ENCODE measurements around the gene S100A13.
A peak's percentile ranks its signal among the peaks of the same experiment; 100 is the strongest.
"Not testable (repeated sequence)": the region's sequence is repeated elsewhere in the genome, so short reads cannot be mapped to it uniquely, and the experiment has no call there.

Gene S100A13

DNA sequence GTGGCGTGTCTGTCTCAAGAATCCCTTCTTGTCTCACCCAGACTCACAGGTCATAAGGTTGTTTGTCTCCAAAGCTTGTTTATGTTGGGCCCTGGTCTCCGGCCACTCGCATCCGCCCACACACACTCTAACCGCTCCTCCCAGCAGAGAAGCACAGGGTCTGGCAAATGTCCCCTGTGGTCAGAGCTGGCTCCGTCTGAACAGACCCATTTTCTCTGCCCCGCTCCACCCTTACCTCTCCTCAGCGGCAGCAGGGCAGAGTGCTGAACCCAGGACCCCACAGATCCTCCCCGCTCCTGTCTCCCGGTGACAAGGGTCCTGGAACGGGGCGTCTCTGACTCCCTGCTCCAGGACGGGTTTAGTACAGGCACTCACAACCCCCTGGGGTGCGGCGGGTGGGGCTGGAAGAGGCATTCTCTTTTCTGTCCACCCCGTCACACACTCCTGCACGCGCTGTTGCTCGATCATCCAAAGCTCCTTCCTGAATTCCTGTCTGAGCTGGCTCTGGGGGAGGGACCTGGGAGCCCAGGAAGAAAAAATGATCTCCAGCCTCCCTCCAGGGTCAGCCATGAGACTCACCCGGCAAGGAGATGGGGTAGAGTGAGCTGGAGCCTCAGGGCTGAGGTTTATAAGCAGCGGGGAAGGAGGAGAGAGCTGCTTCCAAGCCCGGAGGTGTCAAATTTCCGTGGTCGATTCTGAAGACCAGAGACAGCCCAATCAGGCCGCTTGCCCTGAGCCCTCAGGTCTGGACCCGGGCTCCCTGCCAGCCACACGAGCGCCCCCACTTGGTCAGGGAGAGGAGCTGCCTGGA is at the start of gene S100A13:
Gene S100A13, minus strand, starts transcription at position 602 of the 811 bp plus-strand sequence. CDS start 1,033 bp downstream, outside the sequence.
- peak within 1 kb of the TSS; percentile 87 for H3K9ac ChIP-seq
- H3K27me3 ChIP-seq, result no peaks in the 10 kb centered on the region
- H3K27ac ChIP-seq, result peak within 1 kb of the TSS; percentile 84
- H3K36me3 ChIP-seq, result peaks cover 8% of the 10 kb centered on the region; the same call in 1 of the 2 replicates
- H4K20me1 ChIP-seq, result no peaks in the 10 kb centered on the region
- H3K4me1 ChIP-seq, result peaks cover 96% of the 10 kb centered on the region
- H3K4me2 ChIP-seq, result peak within 1 kb of the TSS; percentile 99
- no peaks in the 10 kb centered on the region for H3K9me3 ChIP-seq
- H3K4me3 ChIP-seq, result peak within 1 kb of the TSS; percentile 68
- no peak for TF ChIP-seq Cebpa-rat (IDR thresholded peaks at IDR 0.05)

GRCh38 chr1:153673511-153673910 is 46.2 kb upstream of the S100A13 start:
- Histone ChIP-seq H3K4me2 (no peak overlapping the region), H3K27ac (no peak overlapping the region), H3K36me3 (peaks cover 13% of the 10 kb centered on the region), H3K9me3 (no peaks in the 10 kb centered on the region), H3K4me1 (peaks cover 26% of the 10 kb centered on the region), H3K4me3 (no peak overlapping the region), H3K9ac (no peak overlapping the region), H4K20me1 (peaks cover 15% of the 10 kb centered on the region; the same call in 1 of the 2 replicates), H3K27me3 (peaks cover 12% of the 10 kb centered on the region)
- no peak for TF ChIP-seq Cebpa-rat (IDR thresholded peaks at IDR 0.05)

DNA sequence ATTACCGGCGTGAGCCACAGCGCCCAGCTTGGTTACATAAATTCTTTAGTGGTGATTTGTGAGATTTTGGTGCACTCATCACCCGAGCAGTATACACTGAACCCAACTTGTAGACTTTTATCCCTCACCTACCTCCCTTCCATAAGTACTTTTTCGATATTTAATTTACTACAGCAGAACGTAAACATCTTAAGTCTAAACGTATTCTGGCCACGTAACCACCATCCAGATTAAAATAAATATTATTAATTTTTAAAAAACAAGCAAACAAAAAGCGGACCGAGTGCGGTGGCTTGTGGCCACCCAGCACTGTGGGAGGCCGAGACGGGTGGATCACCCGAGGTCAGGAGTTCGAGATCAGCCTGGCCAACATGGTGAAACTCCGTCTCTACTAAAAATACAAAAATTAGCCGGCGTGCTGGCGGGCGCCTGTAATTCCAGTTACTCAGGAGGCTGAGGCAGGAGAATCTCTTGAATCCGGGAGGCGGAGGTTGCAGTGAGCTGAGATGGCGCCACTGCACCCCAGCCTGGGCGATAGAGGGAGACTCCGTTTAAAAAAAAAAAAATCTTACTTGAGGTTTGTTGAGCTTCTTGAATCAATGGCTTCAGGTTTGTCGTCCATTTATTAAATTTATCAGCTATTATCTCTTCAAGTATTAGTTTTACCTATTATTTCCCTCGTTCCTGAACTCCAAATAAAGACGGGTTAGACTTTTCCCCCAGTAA is 44.5 kb upstream of the S100A13 start:
- peak overlapping the region; percentile 86 for H3K4me3 ChIP-seq
- not testable (repeated sequence) for H3K27me3 ChIP-seq

DNA sequence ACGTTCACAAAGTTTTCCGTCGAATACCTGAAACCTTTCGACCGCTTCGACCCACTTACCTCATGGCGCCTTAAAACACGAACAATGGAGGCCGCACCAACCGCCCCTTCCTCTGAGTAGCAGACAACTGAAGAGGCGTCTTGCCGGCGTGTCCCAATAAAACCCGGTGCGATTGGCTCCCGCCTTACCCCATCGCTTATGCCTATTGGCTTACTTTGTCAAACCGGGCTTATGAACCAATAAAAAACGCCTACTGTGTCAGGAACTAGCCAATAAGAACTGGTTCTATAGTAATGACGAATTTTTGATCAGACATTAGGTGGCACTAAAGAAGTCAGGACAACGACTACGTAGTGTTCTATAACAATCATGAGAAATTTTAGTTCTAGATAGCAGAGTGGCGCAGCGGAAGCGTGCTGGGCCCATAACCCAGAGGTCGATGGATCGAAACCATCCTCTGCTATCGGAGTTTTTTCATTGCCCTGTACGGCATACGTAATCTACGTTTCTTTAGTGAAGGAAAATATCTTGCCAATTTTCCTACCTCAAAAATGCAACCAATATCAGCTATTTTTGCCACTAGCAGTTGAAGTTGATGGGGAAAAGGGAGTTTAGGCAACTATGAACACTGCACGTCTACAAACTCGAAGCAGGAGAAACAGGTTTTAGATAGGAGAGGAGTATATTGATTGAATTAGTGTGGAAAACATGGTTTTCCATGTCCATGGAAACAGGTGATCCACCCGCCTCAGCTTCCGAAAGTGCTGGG is 43.7 kb upstream of the S100A13 start, which contains the start of gene ILF2:
Gene ILF2, minus strand, starts transcription at position 135 of the 769 bp plus-strand sequence. Its CDS starts 71 bp downstream, at position 64.
- no peaks in the 10 kb centered on the region for H3K27me3 ChIP-seq
- H3K36me3 ChIP-seq, result peaks cover 38% of the 10 kb centered on the region
- no peaks in the 10 kb centered on the region for H3K9me3 ChIP-seq
- peaks cover 38% of the 10 kb centered on the region for H4K20me1 ChIP-seq
- no peak for TF ChIP-seq Cebpa-rat (IDR thresholded peaks at IDR 0.05)
- peak within 1 kb of the TSS; percentile 97 for H3K9ac ChIP-seq
- peak within 1 kb of the TSS; percentile 86 for H3K4me3 ChIP-seq
- H3K4me2 ChIP-seq, result peak within 1 kb of the TSS; percentile 93
- H3K27ac ChIP-seq, result peak within 1 kb of the TSS; percentile 96
- H3K4me1 ChIP-seq, result peaks cover 22% of the 10 kb centered on the region

More for the DNA sequence above, 44.5 kb upstream of the S100A13 start:
- Histone ChIP-seq H3K27ac (peak overlapping the region; percentile 57), H4K20me1 (peaks cover 31% of the 10 kb centered on the region), H3K4me2 (peak overlapping the region; percentile 73), H3K4me1 (peaks cover 22% of the 10 kb centered on the region), H3K9ac (peak overlapping the region; percentile 74), H3K36me3 (peaks cover 30% of the 10 kb centered on the region)
- not testable (repeated sequence) for H3K9me3 ChIP-seq

DNA sequence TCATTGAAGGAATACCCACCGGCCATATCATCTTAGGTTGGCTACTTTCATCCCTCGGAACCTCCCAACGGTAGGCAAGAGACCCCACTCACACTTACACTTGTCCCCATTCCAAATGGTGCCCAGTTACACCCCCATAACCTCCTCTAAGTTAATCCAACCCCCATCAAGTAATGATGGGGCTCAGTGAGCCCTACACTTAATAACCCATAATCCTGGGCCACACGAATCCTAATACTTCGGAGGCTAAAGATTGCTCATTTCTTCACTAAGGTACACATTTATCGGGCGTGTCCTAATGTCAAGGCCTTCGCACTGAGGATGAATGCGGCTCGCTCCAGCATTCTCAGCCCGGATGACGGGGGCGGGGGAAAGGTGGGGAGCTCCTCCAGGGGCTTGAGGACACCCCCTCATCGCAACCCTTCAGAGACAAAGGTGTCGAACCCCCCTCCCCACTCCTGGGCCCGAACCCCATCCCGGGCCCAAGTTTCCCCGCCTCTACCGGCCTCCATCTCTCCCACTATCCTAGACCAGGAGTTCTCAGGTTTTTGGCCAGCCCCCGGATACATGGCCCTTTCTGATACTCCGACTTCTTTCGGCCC is 43.1 kb upstream of the S100A13 start:
- Histone ChIP-seq H3K9ac (peak overlapping the region; percentile 97), H3K4me2 (peak overlapping the region; percentile 93), H3K27me3 (no peaks in the 10 kb centered on the region), H4K20me1 (peaks cover 45% of the 10 kb centered on the region), H3K4me3 (peak overlapping the region; percentile 86), H3K36me3 (peaks cover 45% of the 10 kb centered on the region), H3K9me3 (no peaks in the 10 kb centered on the region), H3K27ac (peak overlapping the region; percentile 96), H3K4me1 (peaks cover 22% of the 10 kb centered on the region)
- TF ChIP-seq Cebpa-rat (IDR thresholded peaks at IDR 0.05), result no peak

DNA sequence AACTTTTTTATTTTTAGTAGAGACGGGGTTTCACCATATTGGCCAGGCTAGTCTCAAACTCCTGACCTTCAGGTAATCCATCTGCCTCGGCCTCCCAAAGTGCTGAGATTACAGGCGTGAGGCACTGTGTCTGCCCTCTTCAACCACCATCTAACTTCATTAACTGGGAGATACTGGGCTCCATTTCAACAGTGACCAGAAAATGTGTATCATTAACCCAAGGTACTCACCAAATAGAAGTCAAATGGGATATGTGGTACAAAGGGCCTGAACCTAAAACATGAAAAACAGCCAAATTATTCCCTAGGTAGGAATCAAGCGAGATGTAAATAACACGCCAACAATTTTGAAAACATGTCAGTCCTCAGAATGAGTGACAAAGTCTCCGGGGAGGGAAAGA is 42.3 kb upstream of the S100A13 start:
- H3K9me3 ChIP-seq, result no peaks in the 10 kb centered on the region
- H3K27me3 ChIP-seq, result no peaks in the 10 kb centered on the region
- TF ChIP-seq Cebpa-rat (IDR thresholded peaks at IDR 0.05), result no peak
- H3K4me1 ChIP-seq, result peaks cover 22% of the 10 kb centered on the region
- peak overlapping the region; percentile 93 for H3K4me2 ChIP-seq
- peak overlapping the region; percentile 97 for H3K9ac ChIP-seq
- H4K20me1 ChIP-seq, result peaks cover 49% of the 10 kb centered on the region
- H3K4me3 ChIP-seq, result peak overlapping the region; percentile 86
- peaks cover 52% of the 10 kb centered on the region for H3K36me3 ChIP-seq
- peak overlapping the region; percentile 96; the same call in 1 of the 2 replicates for H3K27ac ChIP-seq

DNA sequence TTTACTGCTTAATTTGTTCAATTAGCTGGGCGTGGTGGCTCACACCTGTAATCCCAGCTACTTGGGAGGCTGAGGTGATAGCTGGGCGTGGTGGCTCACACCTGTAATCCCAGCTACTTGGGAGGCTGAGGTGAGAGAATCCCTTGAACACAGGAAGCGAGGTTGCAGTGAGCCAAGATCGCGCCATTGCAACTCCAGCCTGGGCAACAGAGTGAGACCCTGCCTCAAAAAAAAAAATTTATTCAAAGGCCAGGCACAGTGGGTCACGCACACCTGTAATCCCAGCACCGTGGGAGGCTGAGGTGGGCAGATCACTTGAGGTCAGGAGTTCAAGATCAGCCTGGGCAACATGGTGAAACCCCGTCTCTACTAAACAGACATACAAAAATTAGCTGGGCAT is 41.4 kb upstream of the S100A13 start:
- H3K9ac ChIP-seq, result peak overlapping the region; percentile 97; the same call in 1 of the 2 replicates
- H3K9me3 ChIP-seq, H3K27ac ChIP-seq, H3K27me3 ChIP-seq: not testable (repeated sequence)
- H4K20me1 ChIP-seq, result peaks cover 57% of the 10 kb centered on the region
- H3K4me3 ChIP-seq, result peak overlapping the region; percentile 86; the same call in 1 of the 2 replicates
- peak overlapping the region; percentile 93 for H3K4me2 ChIP-seq
- H3K36me3 ChIP-seq, result peaks cover 62% of the 10 kb centered on the region
- peaks cover 22% of the 10 kb centered on the region for H3K4me1 ChIP-seq

GRCh38 chr1:153667439-153667838 is 40.1 kb upstream of the S100A13 start:
- Histone ChIP-seq H3K27ac (no peak overlapping the region), H3K27me3 (no peaks in the 10 kb centered on the region), H3K36me3 (peaks cover 73% of the 10 kb centered on the region), H3K9me3 (no peaks in the 10 kb centered on the region), H4K20me1 (peaks cover 67% of the 10 kb centered on the region), H3K4me3 (no peak overlapping the region), H3K4me2 (peak overlapping the region; percentile 93; the same call in 1 of the 2 replicates), H3K4me1 (peaks cover 22% of the 10 kb centered on the region), H3K9ac (no peak overlapping the region; the same call in 1 of the 2 replicates)
- no peak for TF ChIP-seq Cebpa-rat (IDR thresholded peaks at IDR 0.05)

GRCh38 chr1:153663211-153663610 is 35.9 kb upstream of the S100A13 start:
- H3K4me3 ChIP-seq, result no peak overlapping the region
- H3K4me2 ChIP-seq, result no peak overlapping the region
- peaks cover 85% of the 10 kb centered on the region for H3K36me3 ChIP-seq
- no peak overlapping the region for H3K9ac ChIP-seq
- no peaks in the 10 kb centered on the region for H3K27me3 ChIP-seq
- H4K20me1 ChIP-seq, result peaks cover 78% of the 10 kb centered on the region
- no peaks in the 10 kb centered on the region for H3K9me3 ChIP-seq
- TF ChIP-seq Cebpa-rat (IDR thresholded peaks at IDR 0.05), result no peak
- H3K27ac ChIP-seq, result no peak overlapping the region
- peaks cover 30% of the 10 kb centered on the region for H3K4me1 ChIP-seq
